Activated CD8-positive, alpha-beta memory T cell treated with anti-CD3 and anti-CD28 coated beads for 48 hours (primary cell): ENCODE results near the gene MRPL51.

Experiments used
- DNase-seq, 3 experiments: peaks; one replicate each; pipeline ENCODE4 v3.0.0-alpha.2; 2020; ENCODE audit warnings: low read depth in 2 of 3, low spot score in 2 of 3

The MRPL51 gene

DNA sequence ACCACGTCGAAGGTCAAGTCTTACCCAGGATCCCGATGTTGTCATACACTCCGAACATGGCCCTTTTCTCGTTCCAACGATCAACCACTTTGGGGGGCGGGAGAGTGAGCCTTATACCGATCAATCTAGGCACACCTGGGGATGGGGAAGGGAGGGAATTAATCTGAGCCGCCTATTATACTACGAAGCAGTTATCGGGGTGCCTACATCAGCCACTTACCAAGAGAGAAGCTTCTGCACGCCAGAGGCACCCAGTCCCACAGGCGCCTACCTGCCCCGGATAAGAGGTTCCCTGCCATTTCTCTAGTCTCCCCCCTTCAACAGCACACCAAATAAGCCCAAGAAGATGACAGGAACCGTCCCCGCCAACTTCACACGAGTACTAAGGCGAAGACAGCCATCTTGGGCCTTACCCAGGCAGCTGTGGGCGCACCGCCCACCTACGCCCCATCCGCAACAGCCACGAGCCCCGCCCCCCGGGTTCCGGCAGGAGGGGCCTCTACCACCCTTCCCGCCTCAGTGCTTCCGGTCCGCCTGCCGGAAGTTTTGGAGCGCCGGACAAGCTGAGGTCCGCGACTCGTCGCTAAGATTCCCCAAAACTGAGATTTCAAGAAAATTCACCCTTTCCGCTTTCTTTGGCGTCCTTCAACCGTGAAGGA is at the start of gene MRPL51:
TSS of gene MRPL51 (minus strand) at position 425 of the 659 bp plus-strand sequence. CDS start at position 299, 126 bp downstream.
- DNase-seq, result peak; percentile 94 to 96 (median 96)

DNA sequence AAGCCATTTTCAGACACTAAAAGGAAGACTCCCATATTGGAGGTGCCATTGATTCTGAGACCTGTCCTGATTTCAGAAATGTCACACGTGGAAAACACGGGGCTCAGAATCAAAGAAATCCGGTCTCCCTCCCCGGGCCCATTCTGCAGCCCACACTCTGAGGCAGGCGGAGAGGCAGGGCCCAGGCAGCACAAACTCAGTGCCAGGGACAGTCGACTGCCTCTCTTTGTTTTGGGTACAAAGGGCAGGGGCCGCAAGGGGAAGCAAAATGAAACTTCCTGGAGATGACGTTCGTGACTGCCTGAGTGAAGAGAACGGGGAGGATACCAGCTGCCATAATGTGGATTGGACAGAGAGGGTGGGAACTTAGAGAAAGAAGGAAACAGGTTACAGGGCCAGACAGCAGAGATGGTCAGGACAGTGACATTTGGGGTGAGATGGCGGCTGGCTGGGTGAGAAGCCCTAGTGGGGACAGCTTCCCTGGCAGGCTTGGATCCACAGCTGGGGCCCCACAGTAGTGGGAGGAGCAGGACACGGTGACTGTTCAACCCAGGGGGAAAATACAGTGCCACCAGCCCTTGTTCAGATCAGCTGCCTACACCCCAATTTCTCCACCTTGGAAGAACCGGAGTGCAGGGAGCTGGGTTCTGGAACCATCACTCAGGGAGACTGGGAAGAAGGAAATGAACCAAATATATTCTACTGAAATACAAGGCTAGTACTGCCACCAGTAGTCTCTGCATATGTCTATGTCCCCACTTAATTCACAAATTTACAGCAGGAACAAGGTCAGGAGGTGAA is 49.3 kb upstream of the MRPL51 start:
- no peak for DNase-seq

DNA sequence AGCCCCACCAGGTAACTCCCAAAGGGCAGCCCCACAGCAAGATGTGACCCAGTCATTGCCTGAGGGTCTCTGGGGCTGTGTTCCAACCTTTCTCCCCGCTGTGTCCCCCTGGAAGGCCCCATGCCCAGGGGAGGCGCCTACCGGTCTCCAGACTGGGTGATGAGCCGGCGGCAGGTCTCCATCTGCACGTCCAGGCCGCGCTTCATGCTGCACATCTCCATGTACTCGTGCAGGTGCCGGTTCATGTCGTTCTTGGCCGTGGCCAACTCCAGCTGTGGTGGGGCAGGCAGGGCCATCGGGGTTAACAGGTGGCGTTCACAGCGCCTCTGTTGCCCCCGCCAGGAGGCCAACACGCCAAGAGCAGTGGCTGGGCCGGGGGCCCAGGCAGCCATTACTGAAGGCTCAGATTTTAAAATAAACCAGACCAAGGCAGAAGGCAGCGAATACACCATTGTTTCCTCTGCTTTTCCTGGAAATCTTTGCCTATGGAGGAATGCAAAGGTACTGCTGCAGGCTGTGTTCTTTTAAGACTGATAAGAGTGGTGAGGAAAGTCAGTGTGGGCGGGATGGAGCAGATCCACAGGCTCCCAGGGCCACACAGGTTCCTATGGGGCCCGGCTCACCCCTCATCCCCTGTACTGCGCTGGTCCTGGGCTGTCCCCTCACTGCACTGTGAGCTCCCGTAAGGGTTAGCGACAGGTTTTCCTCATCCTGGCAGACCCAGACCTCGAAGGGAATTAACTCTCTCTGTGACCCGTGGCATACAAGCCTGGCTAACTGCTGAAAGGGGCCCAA is 48.5 kb upstream of the MRPL51 start:
- DNase-seq, result no peak

DNA sequence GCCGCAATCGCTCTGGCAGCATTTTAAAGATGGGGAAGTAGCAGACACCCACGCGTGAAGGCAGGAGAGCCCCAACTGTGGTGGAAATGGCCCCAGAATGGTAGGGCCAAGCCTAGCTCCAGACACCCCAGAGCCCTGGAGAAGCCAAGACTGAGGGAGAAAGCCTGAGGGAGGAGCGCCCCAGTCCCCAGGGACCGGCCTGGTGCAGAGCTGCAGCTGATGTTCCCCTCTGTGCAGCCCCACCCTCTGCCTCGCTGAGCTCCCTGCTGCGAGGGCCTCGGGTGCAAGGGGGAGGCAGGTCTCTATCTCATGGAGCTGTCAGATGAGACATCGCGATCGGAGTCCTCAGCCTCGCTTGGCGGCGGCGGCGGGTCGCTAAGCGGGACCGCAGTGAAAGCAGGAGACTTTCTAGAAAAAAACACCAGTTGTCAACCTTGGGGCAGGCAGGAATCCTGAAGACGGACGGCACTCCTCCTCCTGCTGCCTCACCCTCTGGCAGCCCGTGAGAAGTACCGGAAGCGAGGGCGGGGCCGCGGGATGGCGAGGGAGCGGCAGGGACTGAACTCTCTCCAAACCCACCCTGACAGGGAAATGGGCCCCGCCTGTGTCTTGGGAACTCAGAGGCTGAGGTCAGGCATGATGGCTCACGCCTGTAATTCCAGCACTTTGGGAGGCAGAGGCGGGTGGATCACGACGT is 47.3 kb upstream of the MRPL51 start:
- no peak for DNase-seq

DNA sequence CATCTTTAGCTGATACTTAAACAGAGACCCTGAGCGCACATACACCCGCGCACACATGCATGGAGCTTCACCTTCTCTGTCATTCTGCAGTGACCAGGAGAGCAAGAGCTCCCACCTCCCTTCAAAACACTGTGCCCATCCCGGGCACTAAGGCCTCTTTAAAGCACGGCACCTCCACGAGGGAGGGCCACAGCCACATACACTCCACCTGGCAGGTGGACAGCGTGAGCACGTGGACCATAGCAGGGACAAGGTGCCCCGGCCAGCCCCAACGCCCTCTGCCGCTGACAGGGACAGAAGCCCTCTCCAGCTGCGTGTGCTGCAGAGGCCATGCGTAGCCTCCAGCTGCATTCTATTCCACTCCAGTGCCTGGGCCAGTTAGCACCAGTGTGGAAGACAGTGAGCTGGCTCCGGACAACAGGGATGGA is 46.7 kb upstream of the MRPL51 start:
- no peak for DNase-seq

DNA sequence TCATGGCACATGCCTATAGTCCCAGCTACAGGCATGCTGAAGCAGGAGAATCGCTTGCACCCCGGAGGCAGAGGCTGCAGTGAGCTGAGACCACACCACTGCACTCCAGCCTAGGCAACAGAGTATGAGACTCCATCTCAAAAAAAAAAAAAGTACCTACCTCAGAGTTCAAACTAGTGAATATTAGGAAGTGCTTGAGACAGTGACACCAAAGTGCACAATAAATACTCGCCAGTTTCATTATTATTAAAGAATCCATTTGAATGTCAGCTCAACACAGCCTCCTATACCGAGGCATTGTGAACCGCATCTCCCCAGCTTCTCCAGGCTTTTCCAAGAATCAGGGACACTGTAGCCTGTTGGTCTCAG is 46.2 kb upstream of the MRPL51 start:
- no peak for DNase-seq

DNA sequence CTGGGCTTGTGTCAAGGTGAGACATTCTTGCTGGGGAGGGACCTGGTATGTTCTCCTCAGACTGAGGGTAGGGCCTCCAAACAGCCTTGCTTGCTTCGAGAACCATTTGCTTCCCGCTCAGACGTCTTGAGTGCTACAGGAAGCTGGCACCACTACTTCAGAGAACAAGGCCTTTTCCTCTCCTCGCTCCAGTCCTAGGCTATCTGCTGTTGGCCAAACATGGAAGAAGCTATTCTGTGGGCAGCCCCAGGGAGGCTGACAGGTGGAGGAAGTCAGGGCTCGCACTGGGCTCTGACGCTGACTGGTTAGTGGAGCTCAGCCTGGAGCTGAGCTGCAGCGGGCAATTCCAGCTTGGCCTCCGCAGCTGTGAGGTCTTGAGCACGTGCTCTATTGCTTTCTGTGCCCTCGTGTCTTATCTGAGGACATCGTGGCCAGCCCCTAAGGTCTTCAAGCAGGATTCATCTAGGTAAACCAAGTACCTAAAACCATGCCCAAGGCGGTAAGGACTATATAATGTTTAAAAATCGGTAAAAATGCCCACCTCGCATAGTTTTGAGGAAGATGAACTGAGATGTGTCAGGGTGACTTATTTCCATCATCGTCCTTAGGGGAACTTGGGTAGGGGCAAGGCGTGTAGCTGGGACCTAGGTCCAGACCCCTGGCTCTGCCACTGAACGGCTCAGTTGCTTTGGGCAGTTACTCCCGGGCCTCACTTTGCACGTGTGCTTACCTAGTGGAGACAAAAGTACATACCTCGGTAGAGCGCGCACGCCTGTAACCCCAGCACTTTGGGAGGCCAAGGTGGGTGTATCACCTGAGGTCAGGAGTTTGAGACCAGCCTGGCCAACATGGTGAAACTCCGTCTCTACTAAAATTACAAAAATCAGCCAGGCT is 45.6 kb upstream of the MRPL51 start:
- peak in 1 of 3 experiments; percentile 43 for DNase-seq

DNA sequence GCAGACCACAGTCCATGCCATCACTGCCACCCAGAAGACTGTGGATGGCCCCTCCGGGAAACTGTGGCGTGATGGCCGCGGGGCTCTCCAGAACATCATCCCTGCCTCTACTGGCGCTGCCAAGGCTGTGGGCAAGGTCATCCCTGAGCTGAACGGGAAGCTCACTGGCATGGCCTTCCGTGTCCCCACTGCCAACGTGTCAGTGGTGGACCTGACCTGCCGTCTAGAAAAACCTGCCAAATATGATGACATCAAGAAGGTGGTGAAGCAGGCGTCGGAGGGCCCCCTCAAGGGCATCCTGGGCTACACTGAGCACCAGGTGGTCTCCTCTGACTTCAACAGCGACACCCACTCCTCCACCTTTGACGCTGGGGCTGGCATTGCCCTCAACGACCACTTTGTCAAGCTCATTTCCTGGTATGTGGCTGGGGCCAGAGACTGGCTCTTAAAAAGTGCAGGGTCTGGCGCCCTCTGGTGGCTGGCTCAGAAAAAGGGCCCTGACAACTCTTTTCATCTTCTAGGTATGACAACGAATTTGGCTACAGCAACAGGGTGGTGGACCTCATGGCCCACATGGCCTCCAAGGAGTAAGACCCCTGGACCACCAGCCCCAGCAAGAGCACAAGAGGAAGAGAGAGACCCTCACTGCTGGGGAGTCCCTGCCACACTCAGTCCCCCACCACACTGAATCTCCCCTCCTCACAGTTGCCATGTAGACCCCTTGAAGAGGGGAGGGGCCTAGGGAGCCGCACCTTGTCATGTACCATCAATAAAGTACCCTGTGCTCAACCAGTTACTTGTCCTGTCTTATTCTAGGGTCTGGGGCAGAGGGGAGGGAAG is 44.7 kb upstream of the MRPL51 start:
- DNase-seq, result peak in 2 of 3 experiments; percentile 55 to 71

DNA sequence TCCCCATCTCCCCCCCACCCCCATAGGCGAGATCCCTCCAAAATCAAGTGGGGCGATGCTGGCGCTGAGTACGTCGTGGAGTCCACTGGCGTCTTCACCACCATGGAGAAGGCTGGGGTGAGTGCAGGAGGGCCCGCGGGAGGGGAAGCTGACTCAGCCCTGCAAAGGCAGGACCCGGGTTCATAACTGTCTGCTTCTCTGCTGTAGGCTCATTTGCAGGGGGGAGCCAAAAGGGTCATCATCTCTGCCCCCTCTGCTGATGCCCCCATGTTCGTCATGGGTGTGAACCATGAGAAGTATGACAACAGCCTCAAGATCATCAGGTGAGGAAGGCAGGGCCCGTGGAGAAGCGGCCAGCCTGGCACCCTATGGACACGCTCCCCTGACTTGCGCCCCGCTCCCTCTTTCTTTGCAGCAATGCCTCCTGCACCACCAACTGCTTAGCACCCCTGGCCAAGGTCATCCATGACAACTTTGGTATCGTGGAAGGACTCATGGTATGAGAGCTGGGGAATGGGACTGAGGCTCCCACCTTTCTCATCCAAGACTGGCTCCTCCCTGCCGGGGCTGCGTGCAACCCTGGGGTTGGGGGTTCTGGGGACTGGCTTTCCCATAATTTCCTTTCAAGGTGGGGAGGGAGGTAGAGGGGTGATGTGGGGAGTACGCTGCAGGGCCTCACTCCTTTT is 44.0 kb upstream of the MRPL51 start:
- no peak for DNase-seq

DNA sequence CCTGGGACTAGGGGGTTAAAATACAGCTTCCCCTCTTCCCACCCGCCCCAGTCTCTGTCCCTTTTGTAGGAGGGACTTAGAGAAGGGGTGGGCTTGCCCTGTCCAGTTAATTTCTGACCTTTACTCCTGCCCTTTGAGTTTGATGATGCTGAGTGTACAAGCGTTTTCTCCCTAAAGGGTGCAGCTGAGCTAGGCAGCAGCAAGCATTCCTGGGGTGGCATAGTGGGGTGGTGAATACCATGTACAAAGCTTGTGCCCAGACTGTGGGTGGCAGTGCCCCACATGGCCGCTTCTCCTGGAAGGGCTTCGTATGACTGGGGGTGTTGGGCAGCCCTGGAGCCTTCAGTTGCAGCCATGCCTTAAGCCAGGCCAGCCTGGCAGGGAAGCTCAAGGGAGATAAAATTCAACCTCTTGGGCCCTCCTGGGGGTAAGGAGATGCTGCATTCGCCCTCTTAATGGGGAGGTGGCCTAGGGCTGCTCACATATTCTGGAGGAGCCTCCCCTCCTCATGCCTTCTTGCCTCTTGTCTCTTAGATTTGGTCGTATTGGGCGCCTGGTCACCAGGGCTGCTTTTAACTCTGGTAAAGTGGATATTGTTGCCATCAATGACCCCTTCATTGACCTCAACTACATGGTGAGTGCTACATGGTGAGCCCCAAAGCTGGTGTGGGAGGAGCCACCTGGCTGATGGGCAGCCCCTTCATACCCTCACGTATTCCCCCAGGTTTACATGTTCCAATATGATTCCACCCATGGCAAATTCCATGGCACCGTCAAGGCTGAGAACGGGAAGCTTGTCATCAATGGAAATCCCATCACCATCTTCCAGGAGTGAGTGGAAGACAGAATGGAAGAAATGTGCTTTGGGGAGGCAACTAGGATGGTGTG is 43.1 kb upstream of the MRPL51 start:
- DNase-seq, result no peak

DNA sequence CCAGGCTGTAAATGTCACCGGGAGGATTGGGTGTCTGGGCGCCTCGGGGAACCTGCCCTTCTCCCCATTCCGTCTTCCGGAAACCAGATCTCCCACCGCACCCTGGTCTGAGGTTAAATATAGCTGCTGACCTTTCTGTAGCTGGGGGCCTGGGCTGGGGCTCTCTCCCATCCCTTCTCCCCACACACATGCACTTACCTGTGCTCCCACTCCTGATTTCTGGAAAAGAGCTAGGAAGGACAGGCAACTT is 42.6 kb upstream of the MRPL51 start:
- no peak for DNase-seq

DNA sequence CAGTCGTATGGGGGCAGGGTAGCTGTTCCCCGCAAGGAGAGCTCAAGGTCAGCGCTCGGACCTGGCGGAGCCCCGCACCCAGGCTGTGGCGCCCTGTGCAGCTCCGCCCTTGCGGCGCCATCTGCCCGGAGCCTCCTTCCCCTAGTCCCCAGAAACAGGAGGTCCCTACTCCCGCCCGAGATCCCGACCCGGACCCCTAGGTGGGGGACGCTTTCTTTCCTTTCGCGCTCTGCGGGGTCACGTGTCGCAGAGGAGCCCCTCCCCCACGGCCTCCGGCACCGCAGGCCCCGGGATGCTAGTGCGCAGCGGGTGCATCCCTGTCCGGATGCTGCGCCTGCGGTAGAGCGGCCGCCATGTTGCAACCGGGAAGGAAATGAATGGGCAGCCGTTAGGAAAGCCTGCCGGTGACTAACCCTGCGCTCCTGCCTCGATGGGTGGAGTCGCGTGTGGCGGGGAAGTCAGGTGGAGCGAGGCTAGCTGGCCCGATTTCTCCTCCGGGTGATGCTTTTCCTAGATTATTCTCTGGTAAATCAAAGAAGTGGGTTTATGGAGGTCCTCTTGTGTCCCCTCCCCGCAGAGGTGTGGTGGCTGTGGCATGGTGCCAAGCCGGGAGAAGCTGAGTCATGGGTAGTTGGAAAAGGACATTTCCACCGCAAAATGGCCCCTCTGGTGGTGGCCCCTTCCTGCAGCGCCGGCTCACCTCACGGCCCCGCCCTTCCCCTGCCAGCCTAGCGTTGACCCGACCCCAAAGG is 42.1 kb upstream of the MRPL51 start:
- DNase-seq, result peak in 2 of 3 experiments; percentile 52 to 62

DNA sequence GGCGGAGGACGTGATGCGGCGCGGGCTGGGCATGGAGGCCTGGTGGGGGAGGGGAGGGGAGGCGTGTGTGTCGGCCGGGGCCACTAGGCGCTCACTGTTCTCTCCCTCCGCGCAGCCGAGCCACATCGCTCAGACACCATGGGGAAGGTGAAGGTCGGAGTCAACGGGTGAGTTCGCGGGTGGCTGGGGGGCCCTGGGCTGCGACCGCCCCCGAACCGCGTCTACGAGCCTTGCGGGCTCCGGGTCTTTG is 41.6 kb upstream of the MRPL51 start:
- no peak for DNase-seq

DNA sequence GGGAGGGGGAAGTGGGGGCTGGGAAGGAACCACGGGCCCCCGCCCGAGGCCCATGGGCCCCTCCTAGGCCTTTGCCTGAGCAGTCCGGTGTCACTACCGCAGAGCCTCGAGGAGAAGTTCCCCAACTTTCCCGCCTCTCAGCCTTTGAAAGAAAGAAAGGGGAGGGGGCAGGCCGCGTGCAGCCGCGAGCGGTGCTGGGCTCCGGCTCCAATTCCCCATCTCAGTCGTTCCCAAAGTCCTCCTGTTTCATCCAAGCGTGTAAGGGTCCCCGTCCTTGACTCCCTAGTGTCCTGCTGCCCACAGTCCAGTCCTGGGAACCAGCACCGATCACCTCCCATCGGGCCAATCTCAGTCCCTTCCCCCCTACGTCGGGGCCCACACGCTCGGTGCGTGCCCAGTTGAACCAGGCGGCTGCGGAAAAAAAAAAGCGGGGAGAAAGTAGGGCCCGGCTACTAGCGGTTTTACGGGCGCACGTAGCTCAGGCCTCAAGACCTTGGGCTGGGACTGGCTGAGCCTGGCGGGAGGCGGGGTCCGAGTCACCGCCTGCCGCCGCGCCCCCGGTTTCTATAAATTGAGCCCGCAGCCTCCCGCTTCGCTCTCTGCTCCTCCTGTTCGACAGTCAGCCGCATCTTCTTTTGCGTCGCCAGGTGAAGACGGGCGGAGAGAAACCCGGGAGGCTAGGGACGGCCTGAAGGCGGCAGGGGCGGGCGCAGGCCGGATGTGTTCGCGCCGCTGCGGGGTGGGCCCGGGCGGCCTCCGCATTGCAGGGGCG is 41.0 kb upstream of the MRPL51 start, which contains the start of gene GAPDH:
TSS of gene GAPDH (plus strand) at position 595 of the 772 bp plus-strand sequence. CDS start 316 bp downstream, outside the sequence.
- peak in 2 of 3 experiments; percentile 83 to 84 for DNase-seq

DNA sequence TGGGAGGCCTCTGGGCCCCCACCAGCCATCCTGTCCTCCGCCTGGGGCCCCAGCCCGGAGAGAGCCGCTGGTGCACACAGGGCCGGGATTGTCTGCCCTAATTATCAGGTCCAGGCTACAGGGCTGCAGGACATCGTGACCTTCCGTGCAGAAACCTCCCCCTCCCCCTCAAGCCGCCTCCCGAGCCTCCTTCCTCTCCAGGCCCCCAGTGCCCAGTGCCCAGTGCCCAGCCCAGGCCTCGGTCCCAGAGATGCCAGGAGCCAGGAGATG is 40.5 kb upstream of the MRPL51 start:
- DNase-seq, result peak in 2 of 3 experiments; percentile 45 to 59

DNA sequence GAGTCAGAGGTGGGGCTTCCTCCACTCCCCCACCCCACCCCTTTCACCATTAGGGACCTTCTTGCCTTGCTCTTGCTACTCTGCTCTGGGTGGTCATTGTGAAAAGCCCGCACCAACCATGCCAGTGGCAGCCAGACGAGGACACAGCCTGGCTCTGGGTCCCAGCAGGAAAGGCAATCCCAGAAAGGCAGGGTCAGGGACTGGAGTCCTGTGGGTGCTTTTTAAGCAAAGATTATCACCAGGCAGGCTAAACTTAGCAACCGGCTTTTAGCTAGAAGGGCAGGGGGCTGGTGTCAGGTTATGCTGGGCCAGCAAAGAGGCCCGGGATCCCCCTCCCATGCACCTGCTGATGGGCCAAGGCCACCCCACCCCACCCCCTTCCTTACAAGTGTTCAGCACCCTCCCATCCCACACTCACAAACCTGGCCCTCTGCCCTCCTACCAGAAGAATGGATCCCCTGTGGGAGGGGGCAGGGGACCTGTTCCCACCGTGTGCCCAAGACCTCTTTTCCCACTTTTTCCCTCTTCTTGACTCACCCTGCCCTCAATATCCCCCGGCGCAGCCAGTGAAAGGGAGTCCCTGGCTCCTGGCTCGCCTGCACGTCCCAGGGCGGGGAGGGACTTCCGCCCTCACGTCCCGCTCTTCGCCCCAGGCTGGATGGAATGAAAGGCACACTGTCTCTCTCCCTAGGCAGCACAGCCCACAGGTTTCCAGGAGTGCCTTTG is 40.0 kb upstream of the MRPL51 start:
- peak in 1 of 3 experiments; percentile 46 for DNase-seq
